ENCODE results near the gene FKRP.
"Not testable (repeated sequence)": the region's sequence is repeated elsewhere in the genome, so short reads cannot be mapped to it uniquely, and the experiment has no call there.

FKRP gene

DNA sequence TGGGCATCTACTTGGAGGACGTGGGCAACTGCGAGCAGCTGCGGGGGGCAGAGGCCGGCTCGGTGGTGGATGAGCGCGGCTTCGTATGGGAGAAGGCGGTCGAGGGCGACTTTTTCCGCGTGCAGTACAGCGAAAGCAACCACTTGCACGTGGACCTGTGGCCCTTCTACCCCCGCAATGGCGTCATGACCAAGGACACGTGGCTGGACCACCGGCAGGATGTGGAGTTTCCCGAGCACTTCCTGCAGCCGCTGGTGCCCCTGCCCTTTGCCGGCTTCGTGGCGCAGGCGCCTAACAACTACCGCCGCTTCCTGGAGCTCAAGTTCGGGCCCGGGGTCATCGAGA, 10.7 kb downstream of the FKRP start:
- no peak for DNase-seq (ENCODE audit: low read depth in 2 of 2, low spot score in 1 of 2)

DNA sequence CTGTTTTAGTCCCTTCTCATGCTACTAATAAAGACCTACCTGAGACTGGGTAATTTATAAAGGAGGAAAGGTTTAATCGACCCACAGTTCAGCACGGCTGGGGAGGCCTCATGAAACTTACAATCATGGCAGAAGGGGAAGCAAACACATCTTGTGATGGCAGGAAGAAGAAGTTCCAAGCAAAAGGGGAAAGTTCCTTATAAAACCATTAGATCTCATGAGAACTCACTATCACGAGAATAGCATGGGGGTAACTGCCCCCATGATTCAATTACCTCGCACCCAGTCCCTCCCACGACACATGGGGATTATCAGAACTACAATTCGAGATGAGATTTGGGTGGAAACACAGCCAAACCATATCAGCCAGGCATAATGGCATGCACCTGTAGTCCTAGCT, 13.3 kb downstream of the FKRP start:
- no peak for DNase-seq (ENCODE audit: low read depth in 2 of 2, low spot score in 1 of 2)

- no peak for DNase-seq (ENCODE audit: low read depth in 2 of 2, low spot score in 1 of 2)
Observed at GRCh38 chr19:46759817-46760333, 14.0 kb downstream of the FKRP start.

- DNase-seq (ENCODE audit: low read depth in 2 of 2, low spot score in 1 of 2) = no peak
Observed at GRCh38 chr19:46760363-46760762, 14.5 kb downstream of the FKRP start.

GRCh38 chr19:46760897-46761296, 15.0 kb downstream of the FKRP start:
- not testable (repeated sequence) for DNase-seq (ENCODE audit: low read depth in 2 of 2, low spot score in 1 of 2)

GRCh38 chr19:46761418-46761831, 15.6 kb downstream of the FKRP start:
- no peak for DNase-seq (ENCODE audit: low read depth in 2 of 2, low spot score in 1 of 2)

DNA sequence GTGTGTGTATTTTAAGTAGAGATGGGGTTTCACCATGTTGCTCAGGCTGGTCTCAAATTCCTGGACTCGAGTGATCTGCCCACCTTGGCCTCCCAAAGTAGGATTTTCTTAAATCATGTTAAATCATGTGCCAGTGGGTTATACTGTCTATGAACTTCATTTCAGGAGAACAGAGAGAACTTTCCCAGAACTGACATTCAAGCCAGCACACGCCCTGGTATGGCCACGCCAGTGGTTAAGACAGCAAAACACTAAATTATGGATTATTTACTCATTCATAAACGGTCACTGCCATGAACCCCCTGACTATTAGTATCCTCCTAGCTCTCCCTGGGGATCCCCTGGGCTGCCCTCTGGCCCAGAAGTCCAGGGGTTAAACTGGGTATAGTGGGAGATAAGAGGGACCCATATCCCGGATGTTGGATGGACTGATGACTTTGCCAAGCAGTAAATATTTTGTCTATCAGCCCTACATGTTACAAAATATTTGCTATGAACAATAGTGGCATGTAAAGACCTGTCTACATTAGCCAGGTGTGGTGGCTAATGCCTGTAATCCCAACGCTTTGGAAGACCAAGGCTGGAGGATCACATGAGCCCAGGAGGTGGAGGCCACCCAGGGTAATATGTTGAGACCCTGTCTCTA, 16.5 kb downstream of the FKRP start:
- no peak for DNase-seq (ENCODE audit: low read depth in 2 of 2, low spot score in 1 of 2)

DNA sequence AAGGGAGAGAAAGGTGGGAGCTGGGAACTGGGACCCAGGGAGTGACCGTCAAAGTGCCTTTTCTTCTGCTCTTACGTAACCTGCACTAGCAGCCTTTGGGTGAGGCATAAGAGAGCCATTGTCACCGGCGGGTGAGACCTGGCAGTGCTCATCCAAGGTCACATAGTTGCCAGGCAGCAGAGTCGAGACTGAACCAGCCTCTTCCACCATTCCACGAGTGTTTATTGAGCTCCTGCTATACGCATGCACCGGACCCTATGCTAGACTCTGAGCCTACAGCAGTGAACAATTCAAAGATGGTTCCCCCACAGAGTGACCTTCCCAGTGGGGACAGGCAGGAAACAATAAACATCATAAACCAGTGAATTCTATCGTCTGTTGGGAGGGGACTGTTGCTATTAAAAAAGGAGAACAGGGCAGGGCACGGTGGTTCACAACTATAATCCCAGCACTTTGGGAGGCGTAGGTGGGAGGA, 19.0 kb downstream of the FKRP start:
- DNase-seq (ENCODE audit: low read depth in 2 of 2, low spot score in 1 of 2) = no peak

GRCh38 chr19:46766569-46767317, 20.9 kb downstream of the FKRP start:
- no peak for DNase-seq (ENCODE audit: low read depth in 2 of 2, low spot score in 1 of 2)

DNA sequence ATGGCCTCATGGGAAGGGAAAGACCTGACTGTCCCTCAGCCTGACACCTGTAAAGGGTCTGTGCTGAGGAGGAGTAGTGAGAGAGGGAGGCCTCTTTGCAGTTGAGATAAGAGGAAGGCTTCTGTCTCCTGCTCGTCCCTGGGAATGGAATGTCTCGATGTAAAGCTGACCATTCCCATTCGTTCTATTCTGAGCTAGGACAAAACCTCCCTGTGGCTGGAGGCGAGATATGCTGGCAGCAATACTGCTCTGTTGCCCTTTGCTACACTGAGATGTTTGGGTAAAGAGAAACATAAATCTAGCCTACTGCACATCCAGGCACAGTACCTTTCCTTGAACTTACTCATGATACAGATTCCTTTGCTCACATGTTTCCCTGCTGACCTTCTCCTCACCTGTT, 22.9 kb downstream of the FKRP start:
- DNase-seq (ENCODE audit: low read depth in 2 of 2, low spot score in 1 of 2) = not testable (repeated sequence)

DNA sequence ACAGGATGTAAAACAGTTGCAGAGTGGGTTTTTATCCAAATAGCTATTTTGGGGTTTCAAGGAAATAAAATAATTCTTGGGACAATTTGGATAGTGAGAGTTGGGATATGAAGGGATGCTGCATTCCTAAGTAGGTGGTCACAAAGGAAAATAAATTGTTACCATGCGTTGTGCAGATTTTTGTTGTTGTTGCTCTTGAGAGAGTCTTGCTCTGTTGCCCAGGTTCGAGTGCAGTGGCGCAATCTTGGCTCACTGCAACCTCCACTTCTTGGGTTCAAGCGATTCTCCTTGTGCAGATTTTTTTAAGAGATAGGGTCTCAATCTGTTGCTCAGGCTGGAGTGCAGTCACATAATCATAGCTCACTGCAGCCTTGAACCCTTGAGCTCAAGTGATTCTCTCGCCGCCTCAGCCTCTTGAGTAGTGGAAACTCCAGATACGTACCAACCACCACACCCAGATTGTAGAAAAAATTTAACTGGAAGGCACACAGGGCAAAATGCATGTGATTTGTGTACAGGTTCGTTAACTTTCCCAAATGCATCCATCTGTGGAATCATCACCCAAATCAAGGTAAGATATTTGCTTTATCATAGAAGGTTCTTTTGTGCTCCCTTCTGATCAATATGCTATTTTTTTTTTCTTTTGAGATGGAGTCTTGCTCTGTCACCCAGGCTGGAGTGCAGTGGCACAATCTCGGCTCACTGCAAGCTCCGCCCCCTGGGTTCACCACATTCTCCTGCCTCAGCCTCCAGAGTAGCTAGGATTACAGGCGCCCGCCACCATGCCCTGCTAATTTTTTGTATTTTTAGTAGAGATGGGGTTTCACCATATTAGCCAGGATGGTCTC, 26.5 kb downstream of the FKRP start:
- no peak for DNase-seq (ENCODE audit: low read depth in 2 of 2, low spot score in 1 of 2)

DNA sequence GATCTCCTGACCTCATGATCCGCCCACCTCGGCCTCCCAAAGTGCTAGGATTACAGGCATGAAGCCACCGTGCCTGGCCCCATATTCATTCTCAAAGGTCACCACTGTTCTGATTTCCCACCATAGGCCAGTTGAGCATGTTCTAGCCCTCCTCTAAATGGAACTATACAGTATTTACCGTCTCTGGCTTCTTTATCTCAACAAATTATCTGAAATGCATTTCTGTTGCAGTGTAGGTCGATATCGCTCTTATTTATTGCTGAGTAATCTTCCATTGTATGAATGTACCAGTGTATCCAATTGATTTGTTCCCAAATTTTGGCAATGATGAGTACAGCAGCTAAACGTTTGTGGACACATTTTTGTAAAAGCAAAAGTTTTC, 27.2 kb downstream of the FKRP start:
- no peak for DNase-seq (ENCODE audit: low read depth in 2 of 2, low spot score in 1 of 2)

GRCh38 chr19:46775642-46776258, 29.9 kb downstream of the FKRP start:
- no peak for DNase-seq (ENCODE audit: low read depth in 2 of 2, low spot score in 1 of 2)

DNA sequence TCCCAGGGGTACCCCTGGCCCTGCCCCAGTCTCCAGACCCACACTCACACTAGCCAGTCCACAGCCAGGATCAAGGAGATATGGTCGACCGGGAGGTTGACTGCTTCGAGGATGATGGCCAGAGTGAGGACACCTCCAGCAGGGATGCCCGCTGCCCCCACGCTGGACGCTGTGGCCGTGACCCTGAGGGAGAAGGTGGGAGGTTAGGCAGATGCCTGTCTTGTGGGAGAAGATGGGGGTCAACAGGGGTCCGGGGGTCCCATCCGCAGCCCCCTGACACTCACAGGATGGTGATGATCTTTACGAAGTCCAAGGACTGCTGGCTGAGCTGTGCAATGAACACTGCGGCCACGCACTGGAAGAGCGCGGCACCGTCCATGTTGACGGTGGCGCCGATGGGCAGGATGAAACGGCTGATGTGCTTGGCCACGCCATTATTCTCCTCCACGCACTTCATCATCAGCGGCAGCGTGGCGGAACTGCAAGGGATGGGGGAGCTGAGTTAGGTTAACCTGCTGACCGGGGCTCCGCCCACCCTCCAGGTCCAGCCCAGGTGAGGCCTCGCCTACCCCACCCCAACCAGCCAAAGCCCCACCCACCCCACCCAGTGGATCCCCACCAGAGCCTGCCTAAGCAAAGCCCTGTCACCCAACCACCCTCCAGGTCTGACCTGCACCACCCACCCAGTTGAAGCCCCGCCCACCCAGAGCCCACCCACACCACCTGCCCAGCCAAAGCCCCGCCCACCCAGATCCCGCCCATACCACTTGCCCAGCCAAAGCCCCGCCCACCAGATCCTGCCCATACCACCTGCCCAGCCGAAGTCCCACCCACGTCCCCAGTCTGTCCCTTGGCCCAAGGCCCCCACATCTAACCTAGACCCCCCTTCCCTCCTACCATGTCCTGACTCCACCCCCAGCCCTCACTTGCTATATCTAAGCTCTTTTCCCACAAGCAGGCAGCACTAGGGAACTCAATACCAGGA, 31.4 kb downstream of the FKRP start:
- no peak for DNase-seq (ENCODE audit: low read depth in 2 of 2, low spot score in 1 of 2)

DNA sequence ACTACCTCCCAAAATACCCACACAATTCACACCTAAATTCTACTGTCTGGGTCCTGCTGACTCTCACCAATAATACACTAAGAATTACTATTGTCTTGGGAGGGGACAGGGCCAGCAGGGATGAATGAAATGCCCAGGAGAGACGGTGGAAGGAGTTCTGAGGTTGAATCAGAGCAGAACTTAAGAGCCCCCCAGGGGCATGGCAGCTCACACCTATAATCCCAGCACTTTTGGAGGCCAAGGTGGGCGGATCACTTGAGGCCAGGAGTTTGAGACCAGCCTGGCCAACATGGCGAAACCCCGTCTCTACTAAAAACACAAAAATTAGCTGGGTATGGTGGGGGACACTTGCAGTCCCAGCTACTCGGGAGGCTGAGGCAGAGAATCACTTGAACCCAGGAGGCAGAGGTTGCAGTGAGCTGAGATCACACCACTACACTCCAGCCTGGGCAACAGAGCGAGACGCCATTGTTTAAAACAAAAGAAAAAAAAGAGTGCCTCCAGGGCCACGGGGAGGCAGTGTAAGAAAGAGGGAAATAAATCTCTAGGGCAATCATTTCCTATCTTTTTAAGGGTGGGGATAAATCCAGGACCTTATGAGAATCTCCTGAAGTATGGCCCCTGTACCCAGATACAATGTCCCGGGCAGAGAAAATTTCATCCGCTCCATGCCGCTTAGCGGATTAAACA, 32.2 kb downstream of the FKRP start:
- DNase-seq (ENCODE audit: low read depth in 2 of 2, low spot score in 1 of 2) = not testable (repeated sequence)

DNA sequence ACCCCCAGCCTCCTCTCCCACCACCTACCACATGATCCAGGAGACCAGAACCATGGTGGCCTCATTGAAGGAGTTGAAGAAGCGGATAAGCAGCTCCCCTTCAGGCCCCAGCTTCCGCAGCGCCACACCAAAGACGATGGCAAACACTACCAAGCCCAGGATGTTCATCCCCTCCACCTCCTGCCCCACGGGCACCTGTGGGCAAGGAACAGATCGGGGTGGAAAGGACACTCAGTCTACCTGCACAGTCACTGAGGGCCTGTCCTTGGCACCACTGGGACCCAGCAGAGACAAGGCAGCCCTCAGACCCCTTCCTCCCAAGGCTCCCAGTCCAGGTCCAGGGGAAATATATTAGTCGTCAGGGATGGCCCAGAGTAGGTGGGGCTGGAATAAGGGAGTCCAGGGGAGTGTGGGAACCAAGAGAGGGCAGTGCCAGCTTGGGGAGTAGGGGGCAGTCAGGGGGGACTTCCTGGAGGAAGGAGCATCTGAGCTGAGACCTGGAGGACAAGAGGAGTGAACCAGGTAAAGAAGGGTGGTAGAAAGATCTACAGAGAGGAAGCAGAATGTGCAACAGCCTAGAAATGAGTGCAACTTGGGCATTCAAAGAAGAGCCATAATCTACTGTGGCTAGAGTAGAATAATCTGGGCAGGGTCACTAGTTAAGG, 36.6 kb downstream of the FKRP start:
- no peak for DNase-seq (ENCODE audit: low read depth in 2 of 2, low spot score in 1 of 2)

GRCh38 chr19:46783670-46784069, 37.8 kb downstream of the FKRP start:
- DNase-seq (ENCODE audit: low read depth in 2 of 2, low spot score in 1 of 2) = no peak

DNA sequence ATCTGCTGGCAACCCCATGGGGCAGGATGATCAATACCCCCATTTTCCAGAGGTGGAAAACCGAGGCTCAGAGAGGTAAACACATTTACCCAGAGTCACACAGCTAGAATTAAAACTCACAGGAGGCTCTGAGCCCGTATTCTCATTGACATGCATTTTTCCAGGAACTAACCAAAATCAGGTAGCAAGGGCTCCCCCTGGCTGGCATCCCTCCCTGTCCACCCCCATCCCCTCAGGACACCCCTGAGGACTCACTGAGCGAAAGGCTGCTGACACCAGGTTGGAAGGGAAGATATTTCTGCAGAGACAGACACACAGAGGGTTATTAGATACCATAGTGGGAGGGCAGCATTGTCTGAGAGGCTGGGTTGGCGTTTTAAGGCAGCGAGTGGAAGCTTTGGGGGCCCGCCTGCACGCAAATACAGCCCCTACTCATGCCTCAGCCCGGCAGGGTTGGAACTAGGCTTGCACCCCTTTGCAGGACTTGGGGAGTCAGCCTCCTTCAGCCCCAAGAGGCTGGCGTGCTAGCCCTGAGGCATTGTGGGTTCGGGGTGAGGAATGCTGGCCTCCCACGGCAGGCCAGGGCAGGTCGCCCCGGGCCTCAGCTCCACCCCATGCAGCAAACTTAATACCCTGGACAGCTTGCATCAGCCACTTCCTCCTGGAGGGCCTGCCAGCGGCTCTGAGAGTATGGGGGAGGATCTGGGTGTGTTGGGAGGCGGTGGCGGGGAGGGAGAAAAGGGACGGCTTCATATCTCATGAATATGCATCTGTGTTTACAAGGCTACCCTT, 38.6 kb downstream of the FKRP start:
- DNase-seq (ENCODE audit: low read depth in 2 of 2, low spot score in 1 of 2) = no peak
